SK-MEL-5 (cell line): ENCODE measurements around the gene SLX4IP. TPM values are rescaled to one million over a fixed set of nuclear protein-coding genes. Genes with fewer than 3 reads are reported as not detected.

Experiments used
- DNase-seq: peaks from one replicate; pipeline ENCODE4 v3.0.0-alpha.2; 2016; ENCODE audit warnings: low read depth, low spot score
- in situ Hi-C: cut with HindIII; loops from 2 replicates; pipeline ENCODE4 v1.10.0; 2016; ENCODE audit warnings: low sequenced_read_pairs, high pct_unique_total_duplicates, low pct_unique_long_range_greater_than_20kb
- total RNA-seq: library from RNA; depleted of rRNA; stranded (reverse); fragments of >200 nt; shearing (Covaris generic); gene quantifications from 2 replicates; pipeline ENCODE4 v1.2.3, GENCODE V29; 2014

The SLX4IP gene
- total RNA-seq, 1 experiment from 2014 or later: 6.4 TPM

GRCh38 chr20:10522328-10522727, 87.2 kb downstream of the SLX4IP start:
- DNase-seq: no peak
- in situ Hi-C loops: no loop called here

GRCh38 chr20:10523443-10523842, 88.3 kb downstream of the SLX4IP start:
- in situ Hi-C loops: no loop called here
- DNase-seq: no peak

- no peak for DNase-seq
- in situ Hi-C loops: no loop called here
Observed at GRCh38 chr20:10524034-10524476, 89.0 kb downstream of the SLX4IP start.

- in situ Hi-C loops: no loop called here
- DNase-seq: no peak
Observed at GRCh38 chr20:10524643-10525042, 89.5 kb downstream of the SLX4IP start.

GRCh38 chr20:10527781-10528180, 92.7 kb downstream of the SLX4IP start:
- in situ Hi-C loops: no loop called here
- DNase-seq: no peak

GRCh38 chr20:10530883-10531282, 95.8 kb downstream of the SLX4IP start:
- in situ Hi-C loops: no loop called here
- DNase-seq: no peak

- no peak for DNase-seq
- in situ Hi-C loops: no loop called here
Observed at GRCh38 chr20:10531848-10532247, 96.7 kb downstream of the SLX4IP start.

GRCh38 chr20:10532361-10532760, 97.3 kb downstream of the SLX4IP start:
- in situ Hi-C loops: no loop called here
- no peak for DNase-seq

- in situ Hi-C loops: no loop called here
- DNase-seq: peak; percentile 49
Observed at GRCh38 chr20:10536531-10536930, 101.4 kb downstream of the SLX4IP start.

- in situ Hi-C loops: no loop called here
- DNase-seq: peak; percentile 42
Observed at GRCh38 chr20:10537850-10538480, 102.9 kb downstream of the SLX4IP start.

GRCh38 chr20:10538768-10539167, 103.7 kb downstream of the SLX4IP start:
- in situ Hi-C loops: no loop called here
- DNase-seq: no peak

GRCh38 chr20:10539818-10540553, 104.9 kb downstream of the SLX4IP start:
- in situ Hi-C loops: no loop called here

GRCh38 chr20:10540636-10541493, 105.8 kb downstream of the SLX4IP start:
- peak; percentile 73 for DNase-seq
- in situ Hi-C loops: no loop called here

More at GRCh38 chr20:10539818-10540553, 104.9 kb downstream of the SLX4IP start:
- no peak for DNase-seq

GRCh38 chr20:10541668-10542411, 106.7 kb downstream of the SLX4IP start:
- no peak for DNase-seq
- in situ Hi-C loops: no loop called here

GRCh38 chr20:10542442-10542841, 107.3 kb downstream of the SLX4IP start:
- in situ Hi-C loops: no loop called here
- DNase-seq: no peak

GRCh38 chr20:10543480-10543879, 108.4 kb downstream of the SLX4IP start:
- DNase-seq: no peak
- in situ Hi-C loops: no loop called here

GRCh38 chr20:10547276-10548114, 112.4 kb downstream of the SLX4IP start:
- in situ Hi-C loops: no loop called here
- no peak for DNase-seq
